ENCODE results near the gene CDCA7.

GRCh38 chr2:173395567-173396351 lies 41.1 kb downstream of the CDCA7 start:
- TF ChIP-seq CTCF (IDR thresholded peaks at IDR 0.05; ENCODE audit: insufficient read depth, low read length), result no peak
- TF ChIP-seq POLR2AphosphoS5 (IDR thresholded peaks at IDR 0.05; ENCODE audit: low read depth), result no peak
- TF ChIP-seq REST (IDR thresholded peaks at IDR 0.05; ENCODE audit: insufficient replicate concordance, low read depth), result no peak
- TF ChIP-seq GABPA (IDR thresholded peaks at IDR 0.05; ENCODE audit: low read depth), result no peak

All from HL-60 (cell line).